ENCODE measurements around the gene IL17RA.

DNA sequence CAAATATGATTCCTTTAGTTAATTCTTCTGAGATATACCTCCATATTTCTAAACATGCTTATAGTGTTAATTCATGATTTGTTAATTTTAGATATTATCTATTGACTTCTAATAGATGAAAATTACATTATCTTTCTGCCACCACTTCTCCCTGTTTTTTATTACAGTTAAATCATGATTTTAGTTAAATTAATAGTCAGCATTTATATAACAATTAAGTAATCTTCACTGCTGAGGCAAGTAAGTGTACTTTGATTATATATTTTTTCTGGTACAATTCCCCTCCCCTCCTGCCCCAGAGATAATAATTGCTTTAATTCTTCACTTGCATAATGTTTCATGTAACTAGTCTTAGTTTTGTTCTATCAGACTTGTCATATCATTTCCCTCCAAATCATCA, 5.8 kb downstream of the IL17RA start:
- TF ChIP-seq SUZ12 (IDR thresholded peaks at IDR 0.05; ENCODE audit: extremely low read depth, insufficient read depth, insufficient read length) (no peak), ZNF274 (IDR thresholded peaks at IDR 0.05; ENCODE audit: low read depth, low read length) (no peak), YY1 (IDR thresholded peaks at IDR 0.05; ENCODE audit: insufficient read depth, insufficient read length) (no peak)
